ENCODE results near the gene ZBTB46.

The ZBTB46 gene

GRCh38 chr20:63771046-63771707 is 59.9 kb downstream of the ZBTB46 start:
- no peak overlapping the region for H3K27ac ChIP-seq (ENCODE audit: low read depth, low read length)
- no peak overlapping the region for H3K4me3 ChIP-seq (ENCODE audit: low read length)
- H3K36me3 ChIP-seq (ENCODE audit: control insufficient read depth, insufficient read depth, low read length): no peaks in the 10 kb centered on the region
- no peaks in the 10 kb centered on the region for H3K27me3 ChIP-seq (ENCODE audit: control insufficient read depth, insufficient read depth, low read length)
- no peak overlapping the region for H3K9ac ChIP-seq (ENCODE audit: low read length)
- H3K4me1 ChIP-seq (ENCODE audit: control insufficient read depth, insufficient read depth, low read length): peaks cover 2% of the 10 kb centered on the region

DNA sequence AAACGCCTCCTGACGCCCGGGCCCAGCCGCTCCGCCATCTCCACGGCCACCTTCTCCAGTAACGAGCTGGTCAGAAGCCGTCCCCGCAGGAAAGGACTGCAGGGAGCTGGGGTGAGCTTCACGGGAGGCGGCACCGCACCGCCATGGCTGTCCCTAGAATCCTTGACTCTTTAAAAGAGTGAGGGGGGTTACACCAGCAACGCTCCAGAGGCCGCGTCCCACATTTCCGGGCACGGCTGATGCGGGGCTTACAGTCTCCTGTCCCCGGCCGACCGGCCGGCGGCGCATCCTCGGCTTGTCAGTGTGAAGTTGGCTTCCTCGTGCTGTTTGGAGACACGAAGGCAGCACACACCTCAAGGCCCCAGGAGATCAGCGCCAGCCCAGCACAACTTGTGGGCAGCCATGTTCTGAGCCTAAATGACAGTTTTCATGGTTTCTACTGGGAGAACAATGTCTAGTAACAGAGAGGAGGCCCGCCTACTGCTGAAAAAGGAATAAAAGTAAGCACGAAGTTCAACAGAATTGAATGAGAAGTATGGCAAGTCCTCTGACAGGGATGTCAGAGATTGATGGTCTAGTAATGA is 61.1 kb downstream of the ZBTB46 start:
- peaks cover 1% of the 10 kb centered on the region for H3K4me1 ChIP-seq (ENCODE audit: control insufficient read depth, insufficient read depth, low read length)
- H3K9ac ChIP-seq (ENCODE audit: low read length): no peak overlapping the region
- no peak overlapping the region for H3K4me3 ChIP-seq (ENCODE audit: low read length)
- no peaks in the 10 kb centered on the region for H3K27me3 ChIP-seq (ENCODE audit: control insufficient read depth, insufficient read depth, low read length)
- H3K27ac ChIP-seq (ENCODE audit: low read depth, low read length): no peak overlapping the region
- no peaks in the 10 kb centered on the region for H3K36me3 ChIP-seq (ENCODE audit: control insufficient read depth, insufficient read depth, low read length)

GRCh38 chr20:63768591-63769515 is 62.2 kb downstream of the ZBTB46 start:
- H3K4me1 ChIP-seq (ENCODE audit: control insufficient read depth, insufficient read depth, low read length): no peaks in the 10 kb centered on the region
- H3K9ac ChIP-seq (ENCODE audit: low read length): no peak overlapping the region
- H3K27ac ChIP-seq (ENCODE audit: low read depth, low read length): no peak overlapping the region
- H3K36me3 ChIP-seq (ENCODE audit: control insufficient read depth, insufficient read depth, low read length): no peaks in the 10 kb centered on the region
- no peak overlapping the region for H3K4me3 ChIP-seq (ENCODE audit: low read length)
- no peaks in the 10 kb centered on the region for H3K27me3 ChIP-seq (ENCODE audit: control insufficient read depth, insufficient read depth, low read length)

DNA sequence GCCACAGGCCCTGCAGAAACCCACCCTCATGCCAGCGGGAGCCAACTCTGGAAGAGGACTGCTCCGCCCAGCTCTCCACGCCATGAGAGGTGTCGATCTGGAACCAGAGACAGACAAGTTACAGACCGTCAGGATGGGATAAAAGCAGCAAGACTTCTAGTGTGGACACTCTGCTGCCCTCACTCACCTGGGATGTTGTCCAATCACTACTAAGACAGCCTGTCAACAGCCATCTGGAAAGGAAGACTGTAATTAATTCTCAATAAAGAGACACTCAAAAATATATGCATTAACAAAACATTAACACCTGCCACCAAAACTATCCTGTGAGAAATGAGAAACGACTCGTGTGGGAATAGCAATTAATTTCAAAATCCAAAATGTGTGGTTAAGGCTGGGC is 63.2 kb downstream of the ZBTB46 start:
- Histone ChIP-seq H3K36me3 (ENCODE audit: control insufficient read depth, insufficient read depth, low read length) (no peaks in the 10 kb centered on the region), H3K4me3 (ENCODE audit: low read length) (no peak overlapping the region), H3K27me3 (ENCODE audit: control insufficient read depth, insufficient read depth, low read length) (no peaks in the 10 kb centered on the region), H3K4me1 (ENCODE audit: control insufficient read depth, insufficient read depth, low read length) (no peaks in the 10 kb centered on the region), H3K9ac (ENCODE audit: low read length) (no peak overlapping the region), H3K27ac (ENCODE audit: low read depth, low read length) (no peak overlapping the region)

DNA sequence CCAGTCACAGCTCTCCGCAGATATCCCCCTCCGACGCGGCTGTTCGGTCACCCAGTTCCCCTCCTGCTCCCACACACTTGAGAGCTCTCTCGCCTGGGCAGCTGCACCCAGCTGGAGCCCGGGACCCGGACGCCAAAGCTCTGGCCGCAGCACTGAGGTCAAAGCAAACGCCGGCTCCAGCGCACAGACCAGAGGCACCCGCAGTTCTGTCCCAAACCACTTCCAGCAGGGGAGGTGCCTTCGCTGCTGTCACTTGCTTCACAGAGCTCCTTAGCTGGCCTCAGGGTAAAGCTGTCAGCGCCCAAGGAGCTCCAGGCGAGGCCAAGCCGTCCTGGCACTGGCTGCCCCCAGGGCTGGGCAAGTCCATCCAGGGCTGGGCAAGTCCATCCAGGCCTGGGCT is 63.6 kb downstream of the ZBTB46 start:
- H3K36me3 ChIP-seq (ENCODE audit: control insufficient read depth, insufficient read depth, low read length): no peaks in the 10 kb centered on the region
- H3K4me1 ChIP-seq (ENCODE audit: control insufficient read depth, insufficient read depth, low read length): no peaks in the 10 kb centered on the region
- no peak overlapping the region for H3K27ac ChIP-seq (ENCODE audit: low read depth, low read length)
- no peaks in the 10 kb centered on the region for H3K27me3 ChIP-seq (ENCODE audit: control insufficient read depth, insufficient read depth, low read length)
- H3K9ac ChIP-seq (ENCODE audit: low read length): no peak overlapping the region
- no peak overlapping the region for H3K4me3 ChIP-seq (ENCODE audit: low read length)

GRCh38 chr20:63766695-63767426 is 64.2 kb downstream of the ZBTB46 start:
- Histone ChIP-seq H3K9ac (ENCODE audit: low read length) (no peak overlapping the region), H3K36me3 (ENCODE audit: control insufficient read depth, insufficient read depth, low read length) (no peaks in the 10 kb centered on the region), H3K27ac (ENCODE audit: low read depth, low read length) (no peak overlapping the region), H3K4me3 (ENCODE audit: low read length) (no peak overlapping the region), H3K27me3 (ENCODE audit: control insufficient read depth, insufficient read depth, low read length) (no peaks in the 10 kb centered on the region), H3K4me1 (ENCODE audit: control insufficient read depth, insufficient read depth, low read length) (no peaks in the 10 kb centered on the region)

- no peaks in the 10 kb centered on the region for H3K4me1 ChIP-seq (ENCODE audit: control insufficient read depth, insufficient read depth, low read length)
- H3K27ac ChIP-seq (ENCODE audit: low read depth, low read length): no peak overlapping the region
- no peak overlapping the region for H3K9ac ChIP-seq (ENCODE audit: low read length)
- no peaks in the 10 kb centered on the region for H3K36me3 ChIP-seq (ENCODE audit: control insufficient read depth, insufficient read depth, low read length)
- no peaks in the 10 kb centered on the region for H3K27me3 ChIP-seq (ENCODE audit: control insufficient read depth, insufficient read depth, low read length)
- H3K4me3 ChIP-seq (ENCODE audit: low read length): no peak overlapping the region
These were observed 65.2 kb downstream of the ZBTB46 start for GRCh38 chr20:63765902-63766301.

DNA sequence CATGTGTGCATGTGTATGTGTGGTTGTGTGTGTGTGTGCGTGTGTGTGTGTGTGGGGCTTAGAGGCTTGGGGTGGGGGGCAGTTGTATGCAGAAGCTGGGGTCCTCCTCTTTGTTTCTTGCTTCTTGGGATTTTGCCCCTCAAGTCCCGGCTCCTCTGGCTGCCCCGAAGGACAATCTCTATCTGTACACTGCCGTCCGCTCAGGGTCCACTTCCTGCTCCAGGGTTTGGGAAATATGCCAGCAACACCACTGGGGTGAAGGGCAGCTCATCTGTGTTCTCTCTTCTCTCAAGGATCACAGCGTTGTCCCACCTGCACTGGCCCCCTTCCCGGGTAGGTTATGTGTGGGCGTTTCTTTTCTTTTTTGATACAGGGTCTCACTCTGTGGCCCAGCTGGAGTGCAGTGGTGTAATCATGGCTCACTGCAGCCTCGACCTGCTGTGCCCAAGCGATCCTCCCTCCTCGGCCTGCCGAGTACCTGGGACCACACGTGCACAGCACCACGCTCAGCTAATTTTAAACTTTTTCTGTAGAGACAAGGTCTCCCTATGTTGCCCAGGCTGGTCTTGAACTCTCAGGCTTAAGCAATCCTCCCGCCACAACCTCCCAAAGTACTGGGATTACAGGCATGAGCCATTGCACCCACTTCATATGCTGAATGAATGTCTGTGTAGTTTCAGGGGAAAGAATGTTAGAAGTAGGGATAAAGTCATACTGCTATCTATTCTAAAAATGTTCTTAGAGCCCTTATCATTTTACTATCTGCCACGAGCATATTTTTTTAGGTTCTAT is 65.8 kb downstream of the ZBTB46 start:
- no peak overlapping the region for H3K27ac ChIP-seq (ENCODE audit: low read depth, low read length)
- H3K4me1 ChIP-seq (ENCODE audit: control insufficient read depth, insufficient read depth, low read length): no peaks in the 10 kb centered on the region
- no peak overlapping the region for H3K4me3 ChIP-seq (ENCODE audit: low read length)
- H3K36me3 ChIP-seq (ENCODE audit: control insufficient read depth, insufficient read depth, low read length): no peaks in the 10 kb centered on the region
- no peak overlapping the region for H3K9ac ChIP-seq (ENCODE audit: low read length)
- no peaks in the 10 kb centered on the region for H3K27me3 ChIP-seq (ENCODE audit: control insufficient read depth, insufficient read depth, low read length)

DNA sequence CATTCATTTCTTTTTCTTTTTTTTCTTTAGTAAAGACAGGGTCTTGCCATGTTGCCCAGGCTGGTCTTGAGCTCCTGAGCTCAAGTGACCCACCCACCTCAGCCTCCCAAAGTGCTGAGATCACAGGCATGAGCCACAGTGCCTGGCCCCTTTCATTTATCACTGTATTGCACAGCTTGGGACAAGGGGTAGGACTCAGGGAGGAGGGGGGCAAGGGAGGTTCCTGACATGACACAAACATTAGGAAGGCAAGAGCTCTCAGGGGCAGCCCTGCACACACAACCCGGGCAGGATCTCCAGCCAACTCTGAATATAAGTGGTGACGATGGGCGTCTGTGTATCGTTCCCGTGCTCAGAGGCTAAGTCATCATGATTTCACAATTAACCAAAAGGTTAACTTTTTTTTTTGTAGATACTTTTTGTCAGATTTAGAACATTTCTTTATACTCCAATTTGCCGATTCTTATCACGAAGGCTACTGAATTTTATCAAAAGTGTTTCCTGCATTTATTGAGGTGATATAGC is 71.6 kb downstream of the ZBTB46 start:
- Histone ChIP-seq H3K27ac (ENCODE audit: low read depth, low read length) (no peak overlapping the region), H3K9ac (ENCODE audit: low read length) (no peak overlapping the region), H3K4me1 (ENCODE audit: control insufficient read depth, insufficient read depth, low read length) (no peaks in the 10 kb centered on the region), H3K4me3 (ENCODE audit: low read length) (no peak overlapping the region), H3K36me3 (ENCODE audit: control insufficient read depth, insufficient read depth, low read length) (no peaks in the 10 kb centered on the region), H3K27me3 (ENCODE audit: control insufficient read depth, insufficient read depth, low read length) (no peaks in the 10 kb centered on the region)

GRCh38 chr20:63758152-63758551 is 72.9 kb downstream of the ZBTB46 start:
- Histone ChIP-seq H3K4me3 (ENCODE audit: low read length) (no peak overlapping the region), H3K36me3 (ENCODE audit: control insufficient read depth, insufficient read depth, low read length) (no peaks in the 10 kb centered on the region), H3K9ac (ENCODE audit: low read length) (no peak overlapping the region), H3K4me1 (ENCODE audit: control insufficient read depth, insufficient read depth, low read length) (no peaks in the 10 kb centered on the region), H3K27me3 (ENCODE audit: control insufficient read depth, insufficient read depth, low read length) (no peaks in the 10 kb centered on the region), H3K27ac (ENCODE audit: low read depth, low read length) (no peak overlapping the region)

DNA sequence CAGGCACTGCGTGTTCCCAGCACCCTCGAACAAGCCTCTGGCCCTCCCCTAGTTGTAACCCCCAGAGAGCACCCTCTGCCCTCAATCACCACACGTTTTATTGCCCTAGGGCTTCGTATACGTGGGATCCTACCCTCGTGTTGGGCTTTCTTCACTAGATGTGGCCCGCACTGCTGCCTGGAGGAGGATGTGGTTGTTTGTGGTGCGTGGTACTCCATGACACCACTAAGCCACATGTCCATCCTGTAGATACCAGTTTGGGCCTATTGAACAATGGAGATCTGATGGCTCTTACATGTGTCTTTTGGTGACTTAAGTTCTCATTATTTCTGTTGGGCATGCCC is 74.4 kb downstream of the ZBTB46 start:
- H3K4me3 ChIP-seq (ENCODE audit: low read length): no peak overlapping the region
- no peak overlapping the region for H3K27ac ChIP-seq (ENCODE audit: low read depth, low read length)
- no peaks in the 10 kb centered on the region for H3K27me3 ChIP-seq (ENCODE audit: control insufficient read depth, insufficient read depth, low read length)
- H3K36me3 ChIP-seq (ENCODE audit: control insufficient read depth, insufficient read depth, low read length): no peaks in the 10 kb centered on the region
- H3K9ac ChIP-seq (ENCODE audit: low read length): no peak overlapping the region
- no peaks in the 10 kb centered on the region for H3K4me1 ChIP-seq (ENCODE audit: control insufficient read depth, insufficient read depth, low read length)
